GM19351 (cell line): ENCODE measurements around the gene MIF.
"Not testable (repeated sequence)": the region's sequence is repeated elsewhere in the genome, so short reads cannot be mapped to it uniquely, and the experiment has no call there.

Experiments
- ATAC-seq: cut with Tn5 transposase; IDR thresholded peaks from one replicate; pipeline ENCODE4 v1.9.1; 2021; ENCODE audit warnings: mild to moderate bottlenecking, moderate library complexity; ENCODE audit not compliant: unreplicated experiment

MIF gene

DNA sequence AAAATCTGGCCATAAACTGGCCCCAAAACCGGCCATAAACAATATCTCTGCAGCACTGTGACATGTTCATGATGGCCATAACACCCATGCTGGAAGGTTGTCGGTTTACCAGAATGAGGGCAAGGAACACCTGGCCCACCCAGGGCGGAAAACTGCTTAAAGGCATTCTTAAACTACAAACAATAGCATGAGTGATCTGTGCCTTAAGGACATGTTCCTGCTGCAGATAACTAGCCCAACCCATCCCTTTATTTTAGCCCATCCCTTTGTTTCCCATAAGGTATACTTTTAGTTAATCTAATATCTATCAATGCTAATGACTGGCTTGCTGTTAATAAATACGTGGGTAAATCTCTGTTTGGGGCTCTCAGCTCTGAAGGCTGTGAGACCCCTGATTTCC is 6.0 kb downstream of the MIF start:
- not testable (repeated sequence) for ATAC-seq

DNA sequence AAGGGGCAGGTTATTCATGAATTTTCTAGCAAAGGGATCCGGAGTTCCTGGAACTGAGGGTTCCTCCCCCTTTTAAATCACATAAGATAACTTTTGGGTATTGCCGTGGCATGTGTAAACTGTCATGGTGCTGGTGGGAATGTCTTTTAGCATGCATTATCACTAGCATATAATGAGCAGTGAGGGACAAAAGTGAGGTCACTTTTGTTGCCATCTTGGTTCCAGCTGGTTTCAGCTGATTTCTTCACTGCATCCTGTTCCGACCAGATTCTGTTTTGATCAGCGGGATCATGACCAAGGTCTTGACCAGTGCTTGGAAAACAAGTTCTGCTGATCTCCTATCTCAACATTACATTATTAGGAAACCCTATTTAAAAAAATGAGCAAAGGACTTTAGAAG is 7.4 kb downstream of the MIF start:
- ATAC-seq, result no peak

DNA sequence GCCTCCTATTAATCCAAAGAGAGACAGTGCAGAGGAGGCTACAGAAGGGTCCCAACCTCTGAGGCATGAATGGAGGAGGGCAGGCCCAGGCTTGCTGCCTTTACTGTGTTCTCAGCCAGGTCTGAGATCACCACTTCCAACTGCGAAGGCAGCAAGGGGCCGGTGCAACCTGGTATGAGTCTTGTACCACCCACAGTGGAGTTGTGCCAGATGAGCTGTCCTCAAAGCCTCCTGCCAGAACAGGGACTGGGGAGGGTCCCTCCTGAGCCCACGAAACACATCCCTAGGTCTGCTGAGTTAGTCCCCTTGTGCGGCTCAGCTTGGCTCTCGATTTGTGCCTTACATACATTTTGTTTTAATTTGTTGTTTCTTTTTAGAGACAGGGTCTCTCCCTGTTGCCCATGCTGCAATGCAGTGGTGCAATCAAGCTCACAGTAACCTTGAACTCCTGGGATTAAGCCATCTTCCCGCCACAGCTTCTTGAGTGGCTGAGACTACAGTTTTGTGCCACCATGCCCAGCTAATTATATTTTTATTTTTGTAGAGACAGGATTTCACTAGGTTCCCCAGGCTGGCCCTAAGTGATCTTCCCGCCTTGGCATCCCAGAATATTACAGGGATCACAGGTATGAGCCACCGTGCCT is 9.3 kb downstream of the MIF start:
- ATAC-seq, result no peak

DNA sequence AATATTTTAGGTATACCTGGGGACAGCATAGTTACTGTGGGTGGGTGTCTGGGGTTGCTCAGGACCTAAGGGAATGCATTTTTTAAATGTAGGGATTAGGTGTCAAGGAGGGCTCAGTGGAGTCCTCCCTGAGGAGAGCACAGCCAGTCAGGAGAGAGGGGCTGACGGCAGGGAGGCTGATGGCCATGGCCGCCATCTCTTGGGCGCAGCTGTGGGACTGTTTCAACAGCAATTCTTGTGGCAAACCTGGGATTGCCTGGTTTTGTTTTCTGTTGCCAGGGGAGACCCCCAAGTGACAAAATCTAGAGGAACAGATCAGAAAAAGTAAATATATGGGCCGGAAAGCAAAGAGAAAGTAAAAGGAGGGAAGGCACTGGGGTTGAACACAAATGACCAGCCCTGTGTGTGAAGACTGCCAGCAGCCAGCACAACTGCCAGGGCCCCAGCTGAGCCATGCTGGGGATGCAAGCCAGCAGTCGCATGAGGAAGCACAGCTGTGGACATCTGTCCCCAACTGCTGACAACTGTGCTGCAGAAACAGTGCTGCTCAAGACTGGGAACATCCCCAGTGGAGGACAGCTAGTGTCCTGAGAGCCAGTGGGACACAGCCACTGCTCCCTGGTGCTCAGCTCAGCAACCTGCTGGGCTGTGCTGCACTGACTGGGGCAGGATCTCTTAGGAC is 10.5 kb downstream of the MIF start:
- no peak for ATAC-seq

DNA sequence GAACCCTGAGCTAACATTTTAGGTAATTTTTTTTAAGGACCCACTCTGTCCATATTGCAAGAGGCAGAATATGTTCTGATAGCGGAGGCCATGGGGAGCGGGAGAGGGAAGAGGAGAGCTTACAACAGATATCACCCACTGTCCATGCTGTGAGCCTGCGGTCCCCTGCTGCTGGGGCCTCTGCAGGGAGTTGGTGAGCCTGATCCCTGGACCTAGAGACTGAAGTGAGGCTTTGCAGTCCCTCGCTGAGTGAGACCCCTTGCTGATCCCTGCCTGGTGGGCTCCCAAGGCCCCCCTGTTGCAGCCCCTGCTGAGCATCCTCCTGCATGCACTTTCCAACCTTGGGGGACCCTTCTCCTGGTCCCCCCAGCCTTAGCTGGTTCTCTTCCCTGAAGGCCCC is 12.5 kb downstream of the MIF start:
- no peak for ATAC-seq

DNA sequence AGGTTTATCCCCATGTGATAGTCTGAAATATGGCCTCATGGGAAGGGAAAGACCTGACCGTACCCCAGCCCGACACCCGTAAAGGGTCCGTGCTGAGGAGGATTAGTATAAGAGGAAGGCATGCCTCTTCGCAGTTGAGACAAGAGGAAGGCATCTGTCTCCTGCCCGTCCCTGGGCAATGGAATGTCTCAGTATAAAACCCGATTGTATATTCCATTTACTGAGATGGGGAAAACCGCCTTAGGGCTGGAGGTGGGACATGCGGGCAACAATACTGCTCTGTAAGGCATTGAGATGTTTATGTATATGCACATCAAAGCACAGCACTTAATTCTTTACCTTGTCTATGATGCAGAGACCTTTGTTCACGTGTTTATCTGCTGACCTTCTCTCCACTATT is 13.2 kb downstream of the MIF start:
- ATAC-seq, result not testable (repeated sequence)

DNA sequence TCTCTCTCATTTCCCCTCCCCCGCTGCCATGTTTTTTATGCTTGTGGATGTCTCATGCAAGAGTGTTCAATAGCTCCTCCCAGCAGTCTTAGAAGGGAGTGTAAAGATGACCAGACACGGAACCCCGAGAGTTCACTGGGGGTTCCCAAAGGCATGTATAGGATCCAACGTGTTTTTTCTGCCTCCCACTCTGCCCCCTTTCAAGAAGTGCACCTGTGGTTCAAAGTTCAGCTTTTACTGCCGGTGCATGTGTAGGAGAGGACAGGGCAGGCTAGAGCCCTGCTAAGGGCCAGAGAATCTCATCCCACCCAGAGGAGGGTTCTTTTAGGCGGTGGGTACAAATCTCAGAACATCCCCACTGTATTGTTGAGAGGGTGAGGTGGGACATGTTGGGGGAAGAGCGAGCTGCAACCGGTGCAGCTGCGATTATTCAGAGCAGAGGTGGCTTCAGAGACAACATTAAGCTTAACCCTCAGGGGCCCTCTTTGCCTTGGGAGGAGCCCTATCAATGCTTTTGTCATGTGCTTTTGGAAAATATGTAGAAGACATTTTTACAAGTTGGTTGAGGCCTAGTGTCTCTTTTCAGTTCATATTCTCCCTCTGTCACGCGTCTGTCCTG is 14.5 kb downstream of the MIF start:
- ATAC-seq, result no peak

DNA sequence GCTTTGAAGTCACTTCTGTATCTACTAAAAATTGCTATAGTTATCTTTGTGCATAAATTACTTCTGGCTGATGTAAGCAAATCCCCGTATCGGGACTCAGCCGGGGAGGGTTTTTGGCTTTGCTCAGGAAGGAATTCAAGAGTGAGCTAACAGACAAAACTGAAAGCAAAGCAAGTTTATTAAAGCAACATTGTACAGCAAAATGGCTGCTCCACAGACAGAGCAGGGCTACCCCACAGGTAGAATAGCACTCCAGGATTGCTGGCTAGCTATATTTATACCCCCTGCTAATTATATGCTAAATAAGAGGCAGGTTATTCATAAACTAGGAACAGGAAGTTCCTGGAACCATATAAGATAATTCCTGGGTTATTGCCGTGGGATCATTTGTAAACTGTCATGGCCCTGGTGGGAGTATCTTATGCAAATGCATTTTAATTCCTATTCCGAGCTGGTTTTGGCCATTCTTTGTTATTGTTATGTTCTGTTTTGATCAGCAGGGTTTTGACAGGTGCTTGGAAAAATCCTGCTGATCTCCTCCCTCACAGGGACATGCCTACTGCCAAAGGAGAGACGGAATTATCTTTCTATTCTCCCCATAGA is 15.2 kb downstream of the MIF start:
- ATAC-seq, result no peak

DNA sequence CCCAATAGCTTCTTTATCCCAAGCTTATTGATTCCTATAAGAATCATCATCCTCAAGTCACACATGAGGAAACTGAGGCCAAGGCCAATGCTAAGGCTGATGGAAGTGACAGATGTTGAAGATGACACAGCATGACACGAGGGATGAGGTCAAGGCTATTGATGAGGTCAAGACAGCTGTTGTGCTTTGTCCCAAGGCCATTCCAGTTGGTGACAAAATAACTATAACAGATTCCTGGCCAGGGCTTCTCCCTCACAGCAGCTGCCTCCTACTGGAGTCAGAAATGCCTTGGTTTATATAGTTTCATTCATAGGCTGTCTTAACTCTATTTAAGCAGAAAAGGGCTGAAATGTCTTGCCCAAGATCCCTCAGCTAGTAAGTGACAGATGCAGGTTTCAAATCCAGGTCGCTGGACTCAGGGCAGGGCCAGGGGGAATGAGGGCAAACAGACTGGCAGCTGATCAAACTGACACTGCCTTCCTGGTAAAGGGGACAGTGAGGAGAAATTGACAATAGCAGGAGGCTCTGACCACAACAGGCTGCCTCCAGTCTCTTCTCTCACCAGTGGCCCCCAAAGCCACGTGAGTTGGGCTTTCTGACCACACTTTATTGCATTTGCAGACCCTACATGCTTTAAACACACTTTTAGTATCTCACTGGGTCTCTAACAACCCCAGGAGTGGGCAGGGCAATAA is 16.5 kb downstream of the MIF start:
- ATAC-seq, result no peak

DNA sequence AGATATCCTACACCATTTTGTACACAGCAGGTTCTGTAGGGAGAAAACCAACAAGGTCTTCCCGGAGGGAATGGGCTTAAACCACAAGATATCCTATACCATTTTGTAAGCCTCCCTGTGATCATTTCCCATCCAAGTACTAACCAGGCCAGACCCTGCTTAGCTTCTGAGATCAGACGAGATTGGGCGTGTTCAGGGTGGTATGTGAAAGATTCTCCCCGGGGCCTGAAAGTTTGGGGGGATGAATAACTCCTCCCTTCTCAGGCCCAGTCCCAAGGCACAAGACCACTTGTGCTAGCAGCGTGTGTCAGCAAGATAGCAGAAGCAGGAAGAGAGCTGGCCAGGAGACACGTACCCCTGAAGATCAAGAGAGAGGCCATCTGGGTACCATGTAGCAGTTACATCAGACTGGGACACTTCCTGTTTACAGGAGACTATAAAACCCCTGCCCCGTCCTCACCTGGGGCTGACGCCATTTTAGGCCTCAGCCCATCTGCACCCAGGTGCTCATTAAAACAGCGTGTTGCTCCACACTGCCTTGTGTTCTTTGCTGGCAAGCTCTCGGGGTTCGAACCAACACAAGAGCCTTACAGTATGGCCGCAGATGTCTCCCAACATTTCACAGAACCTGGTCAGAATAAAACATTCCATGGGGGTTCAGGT is 17.3 kb downstream of the MIF start:
- no peak for ATAC-seq

DNA sequence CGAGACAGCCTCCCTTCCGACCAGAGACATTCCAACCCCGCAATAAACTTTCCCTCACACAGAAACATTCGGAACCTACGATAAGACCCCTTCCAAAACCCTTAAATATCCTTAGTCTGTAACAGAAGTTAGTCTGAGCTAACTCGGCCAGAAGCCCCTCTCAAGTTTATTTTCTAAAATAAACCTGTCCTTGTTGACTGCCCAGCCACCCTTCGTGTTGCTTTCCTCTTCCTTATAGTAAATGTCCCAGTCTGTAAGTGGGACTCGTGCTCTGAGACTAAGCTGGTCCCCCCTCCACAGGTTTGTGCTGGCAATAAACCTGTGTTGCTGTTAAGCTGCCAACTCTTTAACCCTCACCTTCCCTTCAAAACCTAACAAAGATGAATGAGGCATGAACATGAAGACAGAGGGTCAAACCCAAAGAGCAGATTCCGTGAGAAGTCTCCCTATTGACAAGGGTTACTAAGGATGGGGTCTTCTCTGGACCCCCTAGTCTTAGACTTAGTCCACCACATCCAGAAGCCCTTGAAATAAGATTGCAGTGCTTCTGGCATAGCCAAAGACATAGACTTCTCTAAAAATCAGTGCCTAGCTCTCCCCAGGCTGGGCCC is 18.2 kb downstream of the MIF start:
- no peak for ATAC-seq

DNA sequence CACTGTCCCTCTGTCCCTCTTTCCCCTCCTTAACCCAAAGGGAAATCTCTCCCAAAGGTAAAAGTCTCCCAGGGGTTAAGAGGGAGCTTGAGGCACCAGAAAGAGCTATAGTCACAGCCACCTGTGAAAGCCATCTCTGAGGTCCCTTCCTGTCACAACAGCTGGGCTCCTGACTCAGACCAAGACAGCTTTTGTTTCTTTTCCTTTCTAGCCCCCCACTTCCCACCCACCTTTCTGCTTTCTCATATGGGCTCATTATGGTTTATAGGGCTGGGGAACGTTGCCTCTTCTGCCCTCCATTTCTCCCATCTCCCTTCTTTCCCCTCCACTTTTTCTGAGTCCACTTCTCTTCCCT is 19.1 kb downstream of the MIF start:
- no peak for ATAC-seq

DNA sequence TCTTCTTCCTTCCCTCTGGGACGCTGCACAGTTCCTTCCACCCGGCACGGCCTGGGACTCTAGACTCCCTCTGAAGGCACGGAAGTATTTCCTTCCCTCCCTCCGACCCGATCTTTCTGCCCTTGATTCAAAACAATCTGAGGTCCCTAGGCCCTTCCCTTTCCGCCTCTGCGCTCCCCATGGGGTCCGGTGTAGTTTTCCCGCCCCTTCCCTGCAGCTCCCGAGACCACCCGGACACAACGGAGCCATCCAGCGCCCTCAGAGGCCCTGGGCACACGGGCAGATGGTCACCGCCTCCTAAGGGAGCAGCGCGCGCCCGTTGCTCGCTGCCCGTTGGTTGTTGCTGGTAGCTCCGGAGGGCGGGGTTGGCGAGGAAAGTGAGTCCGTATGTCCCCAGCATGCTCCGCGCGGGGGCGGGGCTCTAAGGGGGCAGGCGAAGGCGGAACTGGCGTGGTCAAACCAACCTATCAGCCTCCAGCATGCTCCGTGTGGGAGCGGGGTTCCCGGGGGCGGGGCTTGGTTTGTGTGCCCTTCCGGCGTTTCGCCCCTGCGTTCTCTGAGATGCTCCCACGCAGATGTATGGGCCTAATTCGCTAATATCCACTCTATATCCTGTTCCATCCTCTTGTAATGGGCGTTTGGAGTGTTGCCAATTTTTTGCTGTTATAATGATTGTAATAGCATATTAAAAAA is 19.6 kb downstream of the MIF start:
- peak; percentile 96 for ATAC-seq

DNA sequence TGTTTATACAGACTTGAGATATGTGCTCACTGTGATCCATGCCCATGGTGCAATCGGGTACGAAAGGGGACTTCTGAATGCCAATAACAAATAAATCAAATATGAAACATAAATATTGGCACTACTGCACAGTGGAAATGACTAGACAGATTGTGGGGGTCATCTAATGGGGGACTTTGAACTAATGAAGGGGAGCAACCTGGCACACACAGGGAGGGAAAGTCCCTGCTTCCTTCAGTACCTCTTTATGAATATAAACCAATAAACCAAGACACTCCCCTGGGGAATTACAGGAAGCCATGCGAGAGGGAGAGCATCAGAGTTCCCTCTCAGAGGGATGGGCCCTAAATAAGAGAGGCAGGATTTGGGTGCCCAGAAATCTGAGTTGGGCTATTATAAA is 21.1 kb downstream of the MIF start:
- ATAC-seq, result no peak

DNA sequence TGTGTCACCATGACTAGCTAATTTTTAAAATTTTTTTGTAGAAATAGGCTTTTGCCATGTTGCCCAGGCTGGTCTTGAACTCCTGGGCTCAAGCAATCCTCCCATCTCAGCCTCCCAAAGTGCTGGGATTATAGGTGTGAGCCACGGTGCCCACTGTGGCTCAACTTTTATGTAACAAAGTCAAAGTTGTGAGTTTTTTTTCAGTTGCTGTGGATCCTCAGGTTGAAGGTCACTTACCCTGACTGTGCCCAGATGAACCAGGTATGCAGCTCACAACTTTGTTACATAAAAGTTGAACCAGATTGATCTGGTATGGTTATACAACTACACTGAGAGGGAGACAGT is 26.1 kb downstream of the MIF start:
- ATAC-seq, result not testable (repeated sequence)

DNA sequence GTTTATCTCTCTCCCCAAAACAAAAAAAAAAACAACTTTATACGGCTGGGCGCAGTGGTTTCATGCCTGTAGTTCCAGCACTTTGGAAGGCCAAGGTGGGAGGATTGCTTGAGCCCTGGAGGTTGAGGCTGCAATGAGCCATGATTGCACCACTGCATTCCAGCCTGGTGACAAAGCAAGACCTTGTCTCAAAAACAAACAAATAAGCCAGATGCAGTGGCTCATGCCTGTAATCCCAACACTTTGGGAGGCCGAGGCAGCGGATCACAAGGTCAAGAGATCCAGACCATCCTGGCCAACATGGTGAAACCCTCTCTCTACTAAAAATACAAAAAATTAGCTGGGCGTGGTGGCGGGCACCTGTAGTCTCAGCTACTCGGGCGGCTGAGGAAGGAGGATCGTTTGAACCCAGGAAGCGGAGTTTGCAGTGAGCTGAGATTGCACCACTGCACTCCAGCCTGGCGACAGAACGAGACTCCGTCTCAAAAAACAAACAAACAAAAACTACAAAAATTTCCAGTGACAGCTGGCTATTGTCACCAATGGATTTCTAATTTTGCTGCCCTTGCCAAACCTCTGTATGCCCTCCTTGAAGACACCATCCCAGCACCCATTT is 27.5 kb downstream of the MIF start:
- ATAC-seq, result not testable (repeated sequence)

DNA sequence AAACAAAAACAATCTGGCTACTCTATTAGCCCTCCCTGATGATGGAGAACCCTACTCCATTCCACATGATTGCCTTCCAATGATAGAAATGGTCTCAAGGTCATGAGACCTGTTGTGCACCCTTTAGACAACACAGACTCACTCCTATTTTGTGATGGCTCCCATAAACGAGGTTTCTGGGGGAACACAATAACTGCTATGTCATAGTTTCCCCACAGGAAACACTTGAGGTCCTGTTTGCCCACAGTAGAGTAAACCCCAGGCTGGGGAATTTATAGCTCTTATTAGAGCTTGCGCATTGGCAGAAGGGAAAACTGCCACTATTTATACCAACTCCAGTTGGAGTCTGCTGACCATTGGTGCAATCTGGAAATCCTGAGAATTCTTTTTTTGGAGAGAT is 28.7 kb downstream of the MIF start:
- no peak for ATAC-seq

DNA sequence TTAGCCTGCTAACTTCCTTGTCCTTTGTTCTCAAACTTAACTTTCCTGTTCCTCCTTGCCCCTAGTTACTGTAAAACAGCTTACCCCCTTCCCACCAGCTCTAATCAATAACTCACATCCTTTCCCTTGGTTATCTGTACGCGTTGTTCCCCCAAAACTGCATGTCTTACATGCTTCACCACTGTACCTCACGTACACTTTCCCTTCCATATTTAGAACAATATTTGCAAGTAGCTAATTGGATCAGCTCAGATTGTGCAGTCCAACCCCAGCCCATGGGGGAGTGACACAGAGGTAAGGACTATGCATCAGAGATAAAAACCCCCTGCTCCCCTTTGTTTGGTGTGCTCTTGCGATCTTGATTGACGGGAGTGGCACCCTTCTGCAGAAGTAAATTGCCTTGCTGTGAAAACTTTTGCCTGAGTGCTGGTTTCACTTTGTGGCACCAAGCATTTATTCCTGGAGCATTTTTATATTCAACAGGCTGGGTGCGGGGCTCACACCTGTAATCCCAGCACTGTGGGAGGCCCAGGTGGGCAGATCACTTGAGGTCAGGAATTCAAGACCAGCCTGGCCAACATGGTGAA is 30.9 kb downstream of the MIF start:
- no peak for ATAC-seq

DNA sequence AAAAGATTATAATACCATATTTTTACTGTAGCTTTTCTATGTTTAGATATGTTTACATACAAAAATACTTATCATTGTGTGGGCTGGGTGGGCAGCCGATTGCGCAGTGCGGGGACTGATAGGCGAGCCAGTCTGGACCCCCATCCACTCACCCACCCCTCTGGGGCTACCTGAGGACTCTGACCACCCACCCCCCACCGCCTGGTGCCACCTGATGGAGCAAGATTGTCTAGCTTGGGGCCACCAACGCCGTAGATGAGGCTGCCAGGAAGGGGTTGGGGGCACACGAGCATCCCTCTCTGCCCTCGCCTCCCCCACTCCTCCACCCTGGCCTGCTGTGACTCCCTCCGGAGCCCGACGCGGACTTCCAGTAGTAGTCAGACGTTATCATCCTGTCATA is 32.4 kb downstream of the MIF start:
- no peak for ATAC-seq
